PFSK-1 (cell line): ENCODE results near the gene RNF149.

Experiments used
- FOXP2 ChIP-seq: optimal IDR thresholded peaks from 2 replicates; pipeline ENCODE3; 2011; ENCODE audit warnings: borderline replicate concordance, control low read depth, inconsistent platforms; ENCODE audit not compliant: insufficient read depth; ENCODE audit errors: extremely low read length, extremely low read depth
- POLR2AphosphoS5 ChIP-seq: IDR thresholded peaks from 2 replicates; pipeline ENCODE4 v1.6.1; 2012; ENCODE audit warnings: low read depth, mild to moderate bottlenecking, control low read depth, low read length, moderate library complexity
- SIN3A ChIP-seq: IDR thresholded peaks from 2 replicates; pipeline ENCODE4 v1.6.1; 2012; ENCODE audit warnings: mild to moderate bottlenecking, low read length, moderate library complexity, borderline replicate concordance; ENCODE audit not compliant: insufficient read depth
- TAF1 ChIP-seq: IDR thresholded peaks from 2 replicates; pipeline ENCODE4 v1.6.1; 2012; ENCODE audit warnings: low read length, control low read depth, borderline replicate concordance; ENCODE audit not compliant: insufficient read depth
- TF ChIP-seq, protein P1 (sequence below), 2 experiments: IDR thresholded peaks; 2 replicates each; pipeline versions ENCODE4 v1.6.1 to v1.8.0; 2011 to 2012; ENCODE audit warnings: low read depth in 2 of 2, low read length in 2 of 2, control low read depth in 1 of 2, inconsistent platforms in 1 of 2, mild to moderate bottlenecking in 1 of 2, moderate library complexity in 1 of 2; ENCODE audit not compliant: insufficient read depth in 1 of 2

DNA sequence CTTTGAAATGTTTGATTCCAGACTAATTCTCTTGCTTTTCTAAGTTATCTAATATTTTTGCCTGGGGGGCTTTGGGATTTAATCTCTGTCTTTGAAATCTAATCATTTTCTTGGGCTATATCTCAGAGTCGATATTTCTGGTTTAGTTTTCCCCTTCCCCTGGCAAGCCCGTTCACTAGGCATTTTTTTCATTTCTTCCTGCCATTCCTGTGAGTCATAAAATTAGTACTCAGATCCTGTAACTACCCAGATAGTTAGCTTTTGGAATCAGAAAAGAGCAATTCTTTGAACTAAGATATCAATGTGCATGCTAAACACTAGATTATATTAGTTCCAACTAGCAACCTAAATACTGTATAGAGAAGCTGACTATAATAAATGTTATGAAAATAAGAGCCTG, 29.4 kb upstream of the RNF149 start:
- no peak for TF ChIP-seq TAF1
- TF ChIP-seq, protein P1, sequence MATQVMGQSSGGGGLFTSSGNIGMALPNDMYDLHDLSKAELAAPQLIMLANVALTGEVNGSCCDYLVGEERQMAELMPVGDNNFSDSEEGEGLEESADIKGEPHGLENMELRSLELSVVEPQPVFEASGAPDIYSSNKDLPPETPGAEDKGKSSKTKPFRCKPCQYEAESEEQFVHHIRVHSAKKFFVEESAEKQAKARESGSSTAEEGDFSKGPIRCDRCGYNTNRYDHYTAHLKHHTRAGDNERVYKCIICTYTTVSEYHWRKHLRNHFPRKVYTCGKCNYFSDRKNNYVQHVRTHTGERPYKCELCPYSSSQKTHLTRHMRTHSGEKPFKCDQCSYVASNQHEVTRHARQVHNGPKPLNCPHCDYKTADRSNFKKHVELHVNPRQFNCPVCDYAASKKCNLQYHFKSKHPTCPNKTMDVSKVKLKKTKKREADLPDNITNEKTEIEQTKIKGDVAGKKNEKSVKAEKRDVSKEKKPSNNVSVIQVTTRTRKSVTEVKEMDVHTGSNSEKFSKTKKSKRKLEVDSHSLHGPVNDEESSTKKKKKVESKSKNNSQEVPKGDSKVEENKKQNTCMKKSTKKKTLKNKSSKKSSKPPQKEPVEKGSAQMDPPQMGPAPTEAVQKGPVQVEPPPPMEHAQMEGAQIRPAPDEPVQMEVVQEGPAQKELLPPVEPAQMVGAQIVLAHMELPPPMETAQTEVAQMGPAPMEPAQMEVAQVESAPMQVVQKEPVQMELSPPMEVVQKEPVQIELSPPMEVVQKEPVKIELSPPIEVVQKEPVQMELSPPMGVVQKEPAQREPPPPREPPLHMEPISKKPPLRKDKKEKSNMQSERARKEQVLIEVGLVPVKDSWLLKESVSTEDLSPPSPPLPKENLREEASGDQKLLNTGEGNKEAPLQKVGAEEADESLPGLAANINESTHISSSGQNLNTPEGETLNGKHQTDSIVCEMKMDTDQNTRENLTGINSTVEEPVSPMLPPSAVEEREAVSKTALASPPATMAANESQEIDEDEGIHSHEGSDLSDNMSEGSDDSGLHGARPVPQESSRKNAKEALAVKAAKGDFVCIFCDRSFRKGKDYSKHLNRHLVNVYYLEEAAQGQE (IDR thresholded peaks at IDR 0.05; ENCODE audit: insufficient read depth in 1 of 2, low read depth in 2 of 2, low read length in 2 of 2) = no peak
- no peak for TF ChIP-seq POLR2AphosphoS5
- no peak for TF ChIP-seq SIN3A
- no peak for TF ChIP-seq FOXP2
